ENCODE measurements around the gene OR6K3.

OR6K3 gene

GRCh38 chr1:158674302-158674701 is 46.2 kb downstream of the OR6K3 start:
- Histone ChIP-seq H3K9me2 (replicated peaks; ENCODE audit: low read depth, low read length) (no peaks in the 10 kb centered on the region), H3K36me3 (ENCODE audit: insufficient read depth, low read length) (no peaks in the 10 kb centered on the region), H4K20me1 (ENCODE audit: insufficient read depth, low read length, poor library complexity, severe bottlenecking) (no peaks in the 10 kb centered on the region), H3K4me2 (ENCODE audit: low read depth, low read length, poor library complexity, severe bottlenecking) (no peak overlapping the region), H3K79me2 (ENCODE audit: insufficient read depth, low read length) (no peaks in the 10 kb centered on the region), H3K4me3 (ENCODE audit: low read length, poor library complexity, severe bottlenecking) (no peak overlapping the region), H3K4me1 (ENCODE audit: insufficient read depth, low read length, poor library complexity, severe bottlenecking) (peaks cover 12% of the 10 kb centered on the region), H3K9me3 (ENCODE audit: insufficient read depth, low read depth, low read length) (no peaks in the 10 kb centered on the region), H2AFZ (ENCODE audit: low read length) (no peak overlapping the region), H3K27me3 (ENCODE audit: insufficient read depth, low read length, poor library complexity, severe bottlenecking) (no peaks in the 10 kb centered on the region), H3K9ac (ENCODE audit: low read depth, low read length, poor library complexity, severe bottlenecking) (no peak overlapping the region), H3F3A (ENCODE audit: low read depth) (no peaks in the 10 kb centered on the region)
- no peak for TF ChIP-seq EZH2phosphoT487 (IDR thresholded peaks at IDR 0.05; ENCODE audit: borderline replicate concordance)
- no peak for TF ChIP-seq CTCF (conservative IDR thresholded peaks at IDR 0.05; ENCODE audit: low read length)

All from Loucy (cell line).